ENCODE measurements around the gene TNK2.

Gene TNK2

GRCh38 chr3:195889870-195890295 lies 18.5 kb downstream of the TNK2 start:
- no peaks in the 10 kb centered on the region for H3K27me3 ChIP-seq (ENCODE audit: insufficient read depth, low read length)
- H3K4me3 ChIP-seq (ENCODE audit: low read depth, low read length, poor library complexity, severe bottlenecking), result no peak overlapping the region
- no peak overlapping the region for H3K4me2 ChIP-seq (ENCODE audit: low read length)
- no peak overlapping the region for H3K27ac ChIP-seq (ENCODE audit: low read depth, low read length, poor library complexity, severe bottlenecking)
- H3K79me2 ChIP-seq (ENCODE audit: insufficient read depth, low read length), result no peaks in the 10 kb centered on the region
- H3K9ac ChIP-seq (ENCODE audit: low read length), result no peak overlapping the region
- H3K4me1 ChIP-seq (ENCODE audit: insufficient read depth, low read length, severe bottlenecking), result peaks cover 28% of the 10 kb centered on the region
- H4K20me1 ChIP-seq (ENCODE audit: insufficient read depth, low read length), result no peaks in the 10 kb centered on the region
- peaks cover 44% of the 10 kb centered on the region; the same call in 1 of the 2 replicates for H3K36me3 ChIP-seq (ENCODE audit: insufficient read depth, low read length)
- no peaks in the 10 kb centered on the region for H3K9me2 ChIP-seq (ENCODE audit: low read depth, low read length)
- H3K9me3 ChIP-seq (ENCODE audit: low read length), result no peaks in the 10 kb centered on the region
- no peak for TF ChIP-seq EZH2 (IDR thresholded peaks at IDR 0.05; ENCODE audit: borderline replicate concordance, low read length)
- TF ChIP-seq, protein P1, sequence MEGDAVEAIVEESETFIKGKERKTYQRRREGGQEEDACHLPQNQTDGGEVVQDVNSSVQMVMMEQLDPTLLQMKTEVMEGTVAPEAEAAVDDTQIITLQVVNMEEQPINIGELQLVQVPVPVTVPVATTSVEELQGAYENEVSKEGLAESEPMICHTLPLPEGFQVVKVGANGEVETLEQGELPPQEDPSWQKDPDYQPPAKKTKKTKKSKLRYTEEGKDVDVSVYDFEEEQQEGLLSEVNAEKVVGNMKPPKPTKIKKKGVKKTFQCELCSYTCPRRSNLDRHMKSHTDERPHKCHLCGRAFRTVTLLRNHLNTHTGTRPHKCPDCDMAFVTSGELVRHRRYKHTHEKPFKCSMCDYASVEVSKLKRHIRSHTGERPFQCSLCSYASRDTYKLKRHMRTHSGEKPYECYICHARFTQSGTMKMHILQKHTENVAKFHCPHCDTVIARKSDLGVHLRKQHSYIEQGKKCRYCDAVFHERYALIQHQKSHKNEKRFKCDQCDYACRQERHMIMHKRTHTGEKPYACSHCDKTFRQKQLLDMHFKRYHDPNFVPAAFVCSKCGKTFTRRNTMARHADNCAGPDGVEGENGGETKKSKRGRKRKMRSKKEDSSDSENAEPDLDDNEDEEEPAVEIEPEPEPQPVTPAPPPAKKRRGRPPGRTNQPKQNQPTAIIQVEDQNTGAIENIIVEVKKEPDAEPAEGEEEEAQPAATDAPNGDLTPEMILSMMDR (IDR thresholded peaks at IDR 0.05; ENCODE audit: low read length), result peak; percentile 13; the same call in 1 of the 2 replicates
- no peak overlapping the region for H2AFZ ChIP-seq (ENCODE audit: low read length)
- H3F3A ChIP-seq (ENCODE audit: insufficient read depth, low read length), result no peaks in the 10 kb centered on the region

DNA sequence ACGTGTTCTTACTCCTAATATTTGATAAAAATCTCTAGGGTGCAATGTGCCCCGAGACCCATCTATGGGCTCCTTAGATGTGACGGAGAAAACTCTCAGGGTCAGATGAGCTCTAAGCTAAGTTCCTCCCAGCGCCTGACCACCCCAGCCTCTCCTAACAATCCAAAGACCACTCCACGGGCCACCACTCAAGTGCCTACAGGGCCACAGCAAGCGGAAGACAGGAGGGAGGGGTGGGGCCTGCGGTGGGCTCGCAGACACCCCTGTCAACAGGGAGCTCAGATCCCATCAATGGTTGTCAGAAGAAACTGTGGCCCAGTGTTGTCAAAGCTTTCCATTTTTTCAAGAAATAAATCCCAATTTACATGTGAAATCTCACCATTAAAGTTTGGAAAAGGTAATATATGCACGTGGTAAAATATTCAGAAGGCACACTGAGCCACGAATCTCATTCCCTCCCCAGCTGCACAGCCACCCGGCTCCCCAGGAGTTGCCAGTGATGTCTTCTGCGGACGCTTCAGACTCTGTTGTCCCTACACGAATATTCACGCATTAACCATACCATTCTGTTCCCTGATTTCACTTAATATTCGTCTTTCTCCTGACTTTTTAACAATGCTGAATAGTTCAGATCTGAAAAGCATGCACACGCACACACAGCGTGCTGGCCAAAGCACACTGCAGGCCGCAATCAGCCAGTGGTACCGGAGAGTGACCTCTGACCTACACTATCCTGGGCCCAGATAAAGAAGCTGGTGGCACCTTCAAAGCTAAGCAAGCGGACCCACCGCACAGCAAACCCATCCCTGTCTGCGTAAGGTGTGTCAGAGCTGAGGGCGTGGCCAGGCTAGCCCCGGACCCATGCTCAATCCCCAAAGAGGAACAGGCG lies 19.1 kb downstream of the TNK2 start:
- Histone ChIP-seq H3K36me3 (ENCODE audit: insufficient read depth, low read length) (peaks cover 48% of the 10 kb centered on the region), H2AFZ (ENCODE audit: low read length) (no peak overlapping the region), H3K9me2 (ENCODE audit: low read depth, low read length) (no peaks in the 10 kb centered on the region), H3K4me1 (ENCODE audit: insufficient read depth, low read length, severe bottlenecking) (peaks cover 22% of the 10 kb centered on the region), H3K9ac (ENCODE audit: low read length) (no peak overlapping the region), H3K27me3 (ENCODE audit: insufficient read depth, low read length) (no peaks in the 10 kb centered on the region), H3K79me2 (ENCODE audit: insufficient read depth, low read length) (no peaks in the 10 kb centered on the region), H3K4me2 (ENCODE audit: low read length) (no peak overlapping the region), H3F3A (ENCODE audit: insufficient read depth, low read length) (no peaks in the 10 kb centered on the region), H3K4me3 (ENCODE audit: low read depth, low read length, poor library complexity, severe bottlenecking) (no peak overlapping the region), H3K9me3 (ENCODE audit: low read length) (no peaks in the 10 kb centered on the region), H4K20me1 (ENCODE audit: insufficient read depth, low read length) (no peaks in the 10 kb centered on the region), H3K27ac (ENCODE audit: low read depth, low read length, poor library complexity, severe bottlenecking) (no peak overlapping the region)
- TF ChIP-seq, protein P1 (IDR thresholded peaks at IDR 0.05; ENCODE audit: low read length), result no peak
- TF ChIP-seq EZH2 (IDR thresholded peaks at IDR 0.05; ENCODE audit: borderline replicate concordance, low read length), result no peak

- Histone ChIP-seq H3K9me2 (ENCODE audit: low read depth, low read length) (no peaks in the 10 kb centered on the region), H3K9ac (ENCODE audit: low read length) (no peak overlapping the region), H3F3A (ENCODE audit: insufficient read depth, low read length) (no peaks in the 10 kb centered on the region)
Measured at GRCh38 chr3:195888311-195888761, 20.0 kb downstream of the TNK2 start.

More at GRCh38 chr3:195888311-195888761, 20.0 kb downstream of the TNK2 start:
- Histone ChIP-seq H3K4me1 (ENCODE audit: insufficient read depth, low read length, severe bottlenecking) (peaks cover 13% of the 10 kb centered on the region), H3K79me2 (ENCODE audit: insufficient read depth, low read length) (no peaks in the 10 kb centered on the region), H3K4me2 (ENCODE audit: low read length) (no peak overlapping the region), H4K20me1 (ENCODE audit: insufficient read depth, low read length) (no peaks in the 10 kb centered on the region), H3K9me3 (ENCODE audit: low read length) (no peaks in the 10 kb centered on the region), H3K36me3 (ENCODE audit: insufficient read depth, low read length) (peaks cover 55% of the 10 kb centered on the region), H3K27ac (ENCODE audit: low read depth, low read length, poor library complexity, severe bottlenecking) (no peak overlapping the region), H3K4me3 (ENCODE audit: low read depth, low read length, poor library complexity, severe bottlenecking) (no peak overlapping the region), H2AFZ (ENCODE audit: low read length) (no peak overlapping the region), H3K27me3 (ENCODE audit: insufficient read depth, low read length) (no peaks in the 10 kb centered on the region)
- TF ChIP-seq EZH2 (IDR thresholded peaks at IDR 0.05; ENCODE audit: borderline replicate concordance, low read length), result no peak
- TF ChIP-seq, protein P1 (IDR thresholded peaks at IDR 0.05; ENCODE audit: low read length), result no peak
